ENCODE results near the gene CCNA1.

The CCNA1 gene

GRCh38 chr13:36431204-36432105 lies 840 bp upstream of the CCNA1 start:
- Mint-ChIP-seq H3K27me3 (peaks cover 52% of the 10 kb centered on the region), H3K36me3 (ENCODE audit: low read depth) (no peaks in the 10 kb centered on the region), H3K9me3 (no peaks in the 10 kb centered on the region), H3K4me3 (peak overlapping the region; percentile 73), H3K27ac (no peak overlapping the region), H3K4me1 (ENCODE audit: low read depth) (peaks cover 27% of the 10 kb centered on the region)
- intact Hi-C loops (cut with micrococcal nuclease) = loop anchor here (5.0 kb wide), 1 partner anchor 386 kb away; the partner anchor contains the start of gene RFXAP

GRCh38 chr13:36436811-36437210 lies 4.5 kb downstream of the CCNA1 start:
- Mint-ChIP-seq H3K4me1 (ENCODE audit: low read depth) (peaks cover 14% of the 10 kb centered on the region), H3K4me3 (no peak overlapping the region), H3K27me3 (peaks cover 23% of the 10 kb centered on the region), H3K36me3 (ENCODE audit: low read depth) (no peaks in the 10 kb centered on the region), H3K9me3 (no peaks in the 10 kb centered on the region), H3K27ac (no peak overlapping the region)
- intact Hi-C loops (cut with micrococcal nuclease) = no loop called here

GRCh38 chr13:36438594-36439483 lies 6.5 kb downstream of the CCNA1 start:
- intact Hi-C loops (cut with micrococcal nuclease) = no loop called here
- no peak overlapping the region for H3K27ac Mint-ChIP-seq

DNA sequence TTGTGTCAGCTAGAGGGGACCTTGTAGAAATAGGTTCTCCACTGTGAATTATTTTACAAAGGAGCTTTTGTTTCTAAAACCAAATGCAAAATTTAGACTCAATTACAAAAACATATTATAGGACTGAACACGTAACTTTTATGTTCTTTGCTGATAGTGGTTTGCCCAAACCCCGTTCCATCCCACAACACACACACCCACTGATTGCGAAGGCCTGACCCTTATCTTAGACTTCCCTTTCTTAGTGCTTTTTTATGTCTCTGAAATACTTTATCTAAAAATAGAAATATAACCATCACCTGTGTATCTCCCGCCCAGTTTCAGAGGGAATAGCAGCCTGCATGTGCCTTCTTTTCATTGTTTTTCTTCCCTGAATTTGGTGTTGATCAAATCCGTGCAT lies 13.0 kb downstream of the CCNA1 start:
- Mint-ChIP-seq H3K4me3 (no peak overlapping the region), H3K27me3 (no peaks in the 10 kb centered on the region), H3K27ac (no peak overlapping the region), H3K4me1 (ENCODE audit: low read depth) (peaks cover 6% of the 10 kb centered on the region), H3K36me3 (ENCODE audit: low read depth) (no peaks in the 10 kb centered on the region), H3K9me3 (no peaks in the 10 kb centered on the region)
- intact Hi-C loops (cut with micrococcal nuclease) = no loop called here

More at GRCh38 chr13:36438594-36439483, 6.5 kb downstream of the CCNA1 start:
- Mint-ChIP-seq H3K36me3 (ENCODE audit: low read depth) (no peaks in the 10 kb centered on the region), H3K9me3 (no peaks in the 10 kb centered on the region), H3K27me3 (peaks cover 6% of the 10 kb centered on the region), H3K4me1 (ENCODE audit: low read depth) (peaks cover 5% of the 10 kb centered on the region), H3K4me3 (no peak overlapping the region)

DNA sequence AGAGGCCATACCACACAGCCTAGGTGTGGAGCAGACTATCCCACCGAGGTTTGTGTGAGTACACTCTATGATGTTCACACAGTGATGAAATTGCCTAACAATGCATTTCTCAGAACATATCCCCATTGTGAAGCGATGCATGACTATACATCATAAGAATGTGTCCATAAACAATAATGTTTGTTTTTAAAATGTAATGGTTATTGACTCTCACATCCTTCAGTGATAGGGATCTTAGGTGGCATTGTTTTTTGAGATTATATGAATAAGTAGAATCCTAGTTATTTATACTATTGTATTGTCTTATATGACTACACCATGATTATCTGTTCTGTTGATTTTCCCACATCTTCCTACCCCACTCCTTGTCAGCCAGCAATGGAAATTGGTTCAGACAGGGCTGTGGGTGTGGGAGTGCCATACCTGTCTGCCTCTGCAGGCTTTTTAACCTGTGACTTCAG lies 13.6 kb downstream of the CCNA1 start:
- no peaks in the 10 kb centered on the region for H3K27me3 Mint-ChIP-seq

DNA sequence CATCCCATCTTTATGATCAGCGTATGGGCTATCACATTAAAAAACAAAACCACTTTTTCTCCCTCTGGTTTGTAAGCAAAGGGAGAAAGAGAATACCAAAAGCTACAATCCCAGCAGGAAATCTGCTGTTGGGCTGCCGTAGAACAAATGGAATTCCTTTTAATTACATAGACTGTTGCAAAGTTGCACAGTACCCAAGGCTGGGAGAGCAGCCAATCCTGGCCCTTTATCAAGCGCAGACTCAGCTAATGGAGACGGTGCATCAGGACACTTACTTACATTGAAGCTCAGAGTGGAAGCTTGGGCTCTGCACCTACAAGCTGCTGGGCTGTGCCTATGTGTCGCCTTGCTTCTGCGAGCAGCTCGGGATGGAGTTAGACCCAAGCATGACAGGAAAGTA lies 15.2 kb downstream of the CCNA1 start:
- intact Hi-C loops (cut with micrococcal nuclease) = no loop called here
- H3K4me3 Mint-ChIP-seq = no peak overlapping the region
- H3K4me1 Mint-ChIP-seq (ENCODE audit: low read depth) = peaks cover 18% of the 10 kb centered on the region
- H3K9me3 Mint-ChIP-seq = no peaks in the 10 kb centered on the region
- H3K27me3 Mint-ChIP-seq = no peaks in the 10 kb centered on the region
- H3K27ac Mint-ChIP-seq = no peak overlapping the region
- no peaks in the 10 kb centered on the region for H3K36me3 Mint-ChIP-seq (ENCODE audit: low read depth)

More for the DNA sequence above, 13.6 kb downstream of the CCNA1 start:
- intact Hi-C loops (cut with micrococcal nuclease) = no loop called here
- Mint-ChIP-seq H3K9me3 (no peaks in the 10 kb centered on the region), H3K4me3 (no peak overlapping the region), H3K4me1 (ENCODE audit: low read depth) (peaks cover 11% of the 10 kb centered on the region), H3K27ac (no peak overlapping the region), H3K36me3 (ENCODE audit: low read depth) (no peaks in the 10 kb centered on the region)

- Mint-ChIP-seq H3K4me1 (ENCODE audit: low read depth) (peaks cover 14% of the 10 kb centered on the region), H3K4me3 (no peak overlapping the region), H3K36me3 (ENCODE audit: low read depth) (no peaks in the 10 kb centered on the region), H3K27ac (no peak overlapping the region), H3K27me3 (no peaks in the 10 kb centered on the region), H3K9me3 (no peaks in the 10 kb centered on the region)
- intact Hi-C loops (cut with micrococcal nuclease) = no loop called here
Observed at GRCh38 chr13:36450534-36450933, 18.2 kb downstream of the CCNA1 start.

GRCh38 chr13:36453516-36453915 lies 21.2 kb downstream of the CCNA1 start:
- H3K27me3 Mint-ChIP-seq = no peaks in the 10 kb centered on the region
- intact Hi-C loops (cut with micrococcal nuclease) = no loop called here
- H3K36me3 Mint-ChIP-seq (ENCODE audit: low read depth) = no peaks in the 10 kb centered on the region
- H3K27ac Mint-ChIP-seq = no peak overlapping the region
- no peak overlapping the region for H3K4me3 Mint-ChIP-seq
- H3K4me1 Mint-ChIP-seq (ENCODE audit: low read depth) = peaks cover 13% of the 10 kb centered on the region
- no peaks in the 10 kb centered on the region for H3K9me3 Mint-ChIP-seq

- Mint-ChIP-seq H3K27ac (no peak overlapping the region), H3K9me3 (no peaks in the 10 kb centered on the region), H3K27me3 (no peaks in the 10 kb centered on the region)
Observed at GRCh38 chr13:36454121-36454520, 21.8 kb downstream of the CCNA1 start.

DNA sequence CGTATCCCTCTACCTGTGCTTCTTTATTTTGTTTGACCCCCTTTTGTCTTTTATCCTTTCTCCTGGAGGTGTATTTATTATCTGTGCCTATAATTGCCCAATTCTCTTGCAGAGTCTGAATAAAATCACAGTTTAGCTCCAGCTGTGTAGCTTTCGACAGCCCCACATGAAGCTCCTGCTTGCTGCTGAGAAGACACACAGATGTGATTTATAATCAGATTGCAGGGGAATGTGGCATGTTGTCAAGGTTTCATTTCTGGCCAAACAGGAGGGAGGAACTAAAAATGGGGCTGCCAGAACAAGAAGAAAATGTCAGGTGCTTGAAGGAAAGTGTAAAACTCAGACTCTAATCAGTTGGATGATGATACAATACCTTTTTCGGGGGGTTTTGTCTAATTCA lies 22.7 kb downstream of the CCNA1 start:
- Mint-ChIP-seq H3K4me3 (no peak overlapping the region), H3K9me3 (no peaks in the 10 kb centered on the region), H3K27me3 (no peaks in the 10 kb centered on the region), H3K27ac (no peak overlapping the region), H3K36me3 (ENCODE audit: low read depth) (no peaks in the 10 kb centered on the region), H3K4me1 (ENCODE audit: low read depth) (peaks cover 13% of the 10 kb centered on the region)
- intact Hi-C loops (cut with micrococcal nuclease) = no loop called here

More at GRCh38 chr13:36454121-36454520, 21.8 kb downstream of the CCNA1 start:
- H3K4me1 Mint-ChIP-seq (ENCODE audit: low read depth) = peaks cover 13% of the 10 kb centered on the region
- H3K4me3 Mint-ChIP-seq = no peak overlapping the region
- intact Hi-C loops (cut with micrococcal nuclease) = no loop called here
- H3K36me3 Mint-ChIP-seq (ENCODE audit: low read depth) = no peaks in the 10 kb centered on the region

DNA sequence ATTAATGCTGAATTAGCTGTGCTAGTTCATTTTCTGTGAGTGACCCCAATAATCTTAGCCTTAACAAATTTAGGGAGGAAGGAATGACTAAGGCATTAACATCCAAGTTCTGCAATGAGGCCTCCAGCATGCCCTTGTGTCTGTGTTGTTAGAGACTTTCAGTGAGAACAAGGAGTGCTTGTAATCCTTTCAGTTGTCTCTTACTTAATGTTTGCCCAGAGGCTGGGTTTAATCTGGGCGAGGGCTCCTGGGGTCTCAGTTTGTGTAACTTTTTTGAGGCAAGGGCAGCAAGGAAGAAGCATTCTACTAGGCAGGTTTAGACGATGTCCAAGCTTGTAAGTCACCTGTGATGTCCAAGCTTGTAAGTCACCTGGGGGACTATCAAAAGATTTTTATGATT lies 24.3 kb downstream of the CCNA1 start:
- no peaks in the 10 kb centered on the region for H3K9me3 Mint-ChIP-seq
- no peak overlapping the region for H3K27ac Mint-ChIP-seq
- H3K4me1 Mint-ChIP-seq (ENCODE audit: low read depth) = peaks cover 6% of the 10 kb centered on the region
- intact Hi-C loops (cut with micrococcal nuclease) = no loop called here
- no peaks in the 10 kb centered on the region for H3K27me3 Mint-ChIP-seq
- H3K36me3 Mint-ChIP-seq (ENCODE audit: low read depth) = no peaks in the 10 kb centered on the region
- H3K4me3 Mint-ChIP-seq = no peak overlapping the region

DNA sequence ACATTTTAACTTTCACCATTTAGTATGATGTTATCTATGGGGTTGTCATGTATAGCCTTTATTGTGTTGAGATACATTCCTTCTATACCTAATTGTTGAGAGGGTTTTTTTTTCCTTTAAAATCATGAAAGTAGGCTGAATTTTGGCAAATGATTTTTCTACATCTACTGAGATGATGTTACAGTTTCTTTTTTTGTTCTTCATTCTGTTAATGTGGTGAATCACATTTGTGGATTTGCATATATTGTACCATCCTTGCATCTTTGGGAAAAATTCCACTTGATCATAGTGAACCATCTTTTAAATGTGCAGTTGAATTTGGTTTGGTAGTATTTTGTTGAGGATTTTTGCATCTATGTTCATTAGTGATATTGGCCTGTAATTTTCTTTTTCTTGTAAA lies 29.2 kb downstream of the CCNA1 start:
- H3K4me3 Mint-ChIP-seq = no peak overlapping the region
- H3K4me1 Mint-ChIP-seq (ENCODE audit: low read depth) = no peaks in the 10 kb centered on the region
- no peaks in the 10 kb centered on the region for H3K36me3 Mint-ChIP-seq (ENCODE audit: low read depth)
- H3K27me3 Mint-ChIP-seq = no peaks in the 10 kb centered on the region
- intact Hi-C loops (cut with micrococcal nuclease) = no loop called here
- H3K27ac Mint-ChIP-seq = no peak overlapping the region
- peaks cover 11% of the 10 kb centered on the region for H3K9me3 Mint-ChIP-seq

- Mint-ChIP-seq H3K27ac (no peak overlapping the region), H3K4me3 (no peak overlapping the region), H3K4me1 (ENCODE audit: low read depth) (no peaks in the 10 kb centered on the region), H3K36me3 (ENCODE audit: low read depth) (no peaks in the 10 kb centered on the region), H3K27me3 (no peaks in the 10 kb centered on the region), H3K9me3 (peaks cover 40% of the 10 kb centered on the region)
- intact Hi-C loops (cut with micrococcal nuclease) = no loop called here
Observed at GRCh38 chr13:36475468-36475867, 43.2 kb downstream of the CCNA1 start.

GRCh38 chr13:36476661-36477060 lies 44.4 kb downstream of the CCNA1 start:
- no peak overlapping the region for H3K27ac Mint-ChIP-seq
- intact Hi-C loops (cut with micrococcal nuclease) = no loop called here
- H3K27me3 Mint-ChIP-seq = no peaks in the 10 kb centered on the region
- no peak overlapping the region for H3K4me3 Mint-ChIP-seq
- H3K36me3 Mint-ChIP-seq (ENCODE audit: low read depth) = no peaks in the 10 kb centered on the region
- H3K9me3 Mint-ChIP-seq = peaks cover 28% of the 10 kb centered on the region
- H3K4me1 Mint-ChIP-seq (ENCODE audit: low read depth) = peaks cover 8% of the 10 kb centered on the region

Measured in dendritic cell treated with granulocyte-macrophage colony-stimulating factor and Interleukin-4, amounts not matched to agents 40 ng/mL and 50 ng/mL, for 4 days (primary cell).